ENCODE measurements around the gene PARVA. TPM values are rescaled to one million over a fixed set of nuclear protein-coding genes. Genes with fewer than 3 reads are reported as not detected.

Gene PARVA
- total and polyA plus RNA-seq, 3 donors from 2014 or later, result 18.7 to 23.7 (median 23.6) TPM

GRCh38 chr11:12531020-12531419, 153.6 kb downstream of the PARVA start:
- 80 to 90% methylated on average over 5 of the region's 5 CpGs for WGBS, 2 donors
- no peaks in the 10 kb centered on the region for H3K27me3 ChIP-seq
- no peak for DNase-seq
- no peak overlapping the region for H3K4me3 ChIP-seq
- H3K4me1 ChIP-seq, result no peaks in the 10 kb centered on the region
- no peaks in the 10 kb centered on the region for H3K36me3 ChIP-seq (ENCODE audit: low read depth, missing control alignments)
- TF ChIP-seq POLR2A (IDR thresholded peaks at IDR 0.05) (no peak), CTCF (IDR thresholded peaks at IDR 0.05) (no peak)
- intact Hi-C loops (cut with DNase I; ENCODE audit: low total_unique reads), result no loop called here
- H3K27ac ChIP-seq, result no peak overlapping the region
- H3K9me3 ChIP-seq, result no peaks in the 10 kb centered on the region

- WGBS, 2 donors, result 88 to 97% methylated on average over 3 of the region's 3 CpGs
- H3K36me3 ChIP-seq (ENCODE audit: low read depth, missing control alignments), result no peaks in the 10 kb centered on the region
Measured at GRCh38 chr11:12531681-12532080, 154.3 kb downstream of the PARVA start.

GRCh38 chr11:12532580-12532979, 155.2 kb downstream of the PARVA start:
- TF ChIP-seq CTCF (IDR thresholded peaks at IDR 0.05), result no peak
- TF ChIP-seq POLR2A (IDR thresholded peaks at IDR 0.05), result no peak
- Histone ChIP-seq H3K27ac (no peak overlapping the region), H3K4me3 (no peak overlapping the region), H3K27me3 (no peaks in the 10 kb centered on the region), H3K4me1 (peaks cover 3% of the 10 kb centered on the region), H3K9me3 (no peaks in the 10 kb centered on the region), H3K36me3 (ENCODE audit: low read depth, missing control alignments) (no peaks in the 10 kb centered on the region)
- 90 to 92% methylated on average over 14 of the region's 14 CpGs for WGBS, 2 donors
- intact Hi-C loops (cut with DNase I; ENCODE audit: low total_unique reads), result no loop called here
- DNase-seq, result no peak

More at GRCh38 chr11:12531681-12532080, 154.3 kb downstream of the PARVA start:
- H3K27me3 ChIP-seq, result no peaks in the 10 kb centered on the region
- H3K4me1 ChIP-seq, result no peaks in the 10 kb centered on the region
- H3K9me3 ChIP-seq, result no peaks in the 10 kb centered on the region
- intact Hi-C loops (cut with DNase I; ENCODE audit: low total_unique reads), result no loop called here
- no peak for DNase-seq
- TF ChIP-seq POLR2A (IDR thresholded peaks at IDR 0.05) (no peak), CTCF (IDR thresholded peaks at IDR 0.05) (no peak)
- H3K27ac ChIP-seq, result no peak overlapping the region
- H3K4me3 ChIP-seq, result no peak overlapping the region

- Histone ChIP-seq H3K27ac (no peak overlapping the region), H3K27me3 (no peaks in the 10 kb centered on the region), H3K36me3 (ENCODE audit: low read depth, missing control alignments) (no peaks in the 10 kb centered on the region), H3K4me3 (no peak overlapping the region), H3K4me1 (peaks cover 4% of the 10 kb centered on the region), H3K9me3 (no peaks in the 10 kb centered on the region)
- WGBS, 2 donors, result 92 to 94% methylated on average over 2 of the region's 2 CpGs
- intact Hi-C loops (cut with DNase I; ENCODE audit: low total_unique reads), result no loop called here
- TF ChIP-seq POLR2A (IDR thresholded peaks at IDR 0.05), result no peak
- no peak for TF ChIP-seq CTCF (IDR thresholded peaks at IDR 0.05)
- DNase-seq, result no peak
Measured at GRCh38 chr11:12534549-12534948, 157.2 kb downstream of the PARVA start.

- WGBS, 2 donors, result 82 to 92% methylated on average over 3 of the region's 3 CpGs
- Histone ChIP-seq H3K4me3 (no peak overlapping the region), H3K27ac (no peak overlapping the region), H3K27me3 (no peaks in the 10 kb centered on the region), H3K9me3 (no peaks in the 10 kb centered on the region), H3K4me1 (peaks cover 4% of the 10 kb centered on the region), H3K36me3 (ENCODE audit: low read depth, missing control alignments) (no peaks in the 10 kb centered on the region)
- no peak for DNase-seq
- intact Hi-C loops (cut with DNase I; ENCODE audit: low total_unique reads), result no loop called here
- TF ChIP-seq POLR2A (IDR thresholded peaks at IDR 0.05) (no peak), CTCF (IDR thresholded peaks at IDR 0.05) (no peak)
Measured at GRCh38 chr11:12535321-12535720, 157.9 kb downstream of the PARVA start.
